Tongue (tissue), 3 donors: Measurements from ENCODE around the gene ZBTB7C. TPM values are rescaled to one million over a fixed set of nuclear protein-coding genes. Genes with fewer than 3 reads are reported as not detected.

Experiments
- DNase-seq: peaks from one replicate; pipeline ENCODE4 v3.0.0-alpha.2; 2015
- small RNA-seq: library from RNA; depleted of rRNA; stranded (forward); fragments of <200 nt; gene quantifications from one replicate; pipeline ENCODE3, GENCODE V24; 2014; ENCODE audit warnings: low replicate concordance
- total RNA-seq: library from RNA; depleted of rRNA; stranded (reverse); fragments of >200 nt; gene quantifications from one replicate; pipeline ENCODE4 v1.2.3, GENCODE V29; 2014

ZBTB7C gene
- total RNA-seq, 1 donor from 2014 or later = 17.8 TPM

DNA sequence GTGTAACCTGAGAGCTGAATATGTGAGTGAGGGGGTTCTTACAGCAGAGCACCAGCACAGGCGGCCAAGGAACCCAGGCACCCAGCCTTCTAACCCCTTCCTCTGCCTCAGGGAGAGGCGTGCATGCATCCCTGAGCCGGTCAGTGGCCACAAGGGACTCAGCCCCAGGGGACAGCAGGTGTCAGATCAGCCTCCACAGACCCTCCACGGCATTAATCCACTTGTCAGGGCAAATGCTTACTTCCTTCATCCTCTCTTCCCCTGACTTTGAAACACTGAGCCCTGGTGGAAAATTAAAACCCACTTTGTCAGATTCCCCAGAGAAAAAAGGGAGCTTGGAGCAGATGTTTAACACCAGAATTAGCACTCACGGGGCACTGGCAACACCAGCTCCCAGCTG is 418.2 kb downstream of the ZBTB7C start:
- DNase-seq = no peak

DNA sequence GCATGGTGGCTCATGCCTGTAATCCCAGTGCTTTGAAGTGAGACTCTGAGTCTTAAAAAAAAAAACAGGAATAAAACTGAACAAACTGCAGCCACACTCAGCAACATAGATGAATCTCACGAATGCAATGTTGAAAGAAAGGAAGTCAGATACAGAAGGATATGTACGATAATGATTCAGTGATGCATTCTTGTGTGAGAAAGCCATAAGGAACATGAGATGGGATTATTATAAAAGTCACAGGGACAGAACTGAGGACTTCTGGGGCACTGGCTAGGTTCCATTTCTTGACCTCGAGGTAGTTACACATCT is 421.8 kb downstream of the ZBTB7C start:
- DNase-seq = no peak

DNA sequence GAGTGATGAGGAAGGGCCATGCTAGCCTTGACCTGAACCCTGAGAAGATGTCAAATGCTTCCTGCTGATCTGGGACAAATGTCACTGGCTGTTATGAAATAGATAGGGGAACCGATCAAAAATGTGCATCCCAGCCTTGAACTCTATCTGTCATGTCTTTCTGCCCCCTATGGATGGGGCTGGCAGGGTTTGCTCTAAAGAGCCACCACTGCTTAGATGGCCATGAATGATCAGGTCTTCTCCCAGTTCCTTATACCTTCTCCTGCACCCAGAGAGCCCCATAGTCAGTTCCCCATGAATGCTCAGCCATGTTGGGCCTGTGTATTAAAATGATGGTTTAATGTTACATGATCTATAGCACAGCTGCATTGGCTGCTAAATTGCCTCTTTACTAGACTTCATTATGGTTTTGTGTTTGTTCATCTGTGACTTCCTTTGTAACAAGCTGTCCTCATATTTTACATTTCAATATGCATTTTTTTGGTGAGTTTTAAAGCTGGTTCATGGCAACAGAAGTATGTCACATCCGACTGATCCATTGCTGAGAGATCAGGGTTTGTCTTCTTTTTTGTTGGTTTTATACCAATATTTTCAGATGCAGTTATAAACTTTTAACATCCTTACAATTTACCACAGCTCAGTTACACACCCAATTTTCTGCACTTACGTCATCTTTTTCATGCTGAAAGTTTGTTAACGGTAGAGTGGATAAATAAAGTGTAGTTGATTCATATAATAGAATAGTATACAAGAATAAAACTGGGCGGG is 422.4 kb downstream of the ZBTB7C start:
- peak; percentile 53 for DNase-seq

DNA sequence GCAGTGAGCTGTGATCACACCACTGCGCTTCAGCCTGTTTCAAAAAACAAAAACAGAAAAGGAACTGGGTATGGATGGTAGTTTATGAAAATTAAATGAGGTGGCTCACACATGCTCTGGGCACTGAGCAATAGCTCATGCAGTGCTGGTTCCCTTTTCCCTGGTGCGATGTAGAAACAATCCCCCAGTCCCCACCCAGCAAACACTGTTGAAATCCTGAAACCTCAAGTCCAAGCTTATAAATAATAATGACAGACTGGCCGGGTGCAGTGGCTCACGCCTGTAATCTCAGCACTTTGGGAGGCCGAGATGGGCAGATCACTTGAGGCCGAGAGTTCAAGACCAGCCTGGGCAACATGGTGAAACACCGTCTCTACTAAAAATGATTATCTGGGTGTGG is 423.3 kb downstream of the ZBTB7C start:
- no peak for DNase-seq

DNA sequence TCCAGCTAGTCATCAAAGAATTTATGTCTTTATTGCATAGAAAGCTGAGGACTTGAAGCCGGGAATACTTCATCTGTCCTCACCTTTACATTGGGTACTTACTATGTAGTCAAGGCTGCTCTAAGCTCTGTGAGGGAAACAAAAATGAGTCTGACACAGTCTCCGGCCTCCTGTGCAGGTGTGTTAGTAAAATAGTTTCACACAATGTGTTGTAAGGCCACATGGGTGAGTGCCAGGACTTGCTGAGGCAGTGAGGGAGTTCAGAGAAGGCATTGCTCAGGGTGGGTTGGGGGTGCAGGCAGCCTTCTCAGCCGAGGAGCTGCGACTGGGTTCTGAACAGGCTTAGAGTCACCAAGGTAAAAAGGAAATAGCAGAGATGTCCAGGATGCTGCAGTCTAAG is 424.2 kb downstream of the ZBTB7C start:
- DNase-seq = no peak

DNA sequence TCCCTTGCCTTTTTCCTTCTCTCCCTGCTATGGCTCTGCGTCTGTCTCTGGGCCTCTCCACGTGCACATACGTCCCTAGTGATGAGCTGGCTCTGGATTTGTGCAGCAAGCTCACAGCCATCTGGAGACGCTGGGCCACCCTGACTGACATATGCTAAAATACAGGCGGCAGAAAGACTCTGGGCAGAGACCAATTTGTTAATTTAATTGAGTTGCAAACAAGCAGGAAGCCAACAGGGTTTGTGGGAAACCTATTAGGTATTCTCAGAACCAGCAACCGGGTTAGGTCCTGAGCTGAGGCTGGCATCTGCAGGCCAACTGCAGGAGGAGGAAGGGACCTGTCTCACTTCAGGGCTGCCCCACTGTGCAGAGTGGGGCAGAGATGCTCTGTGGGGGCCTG is 425.2 kb downstream of the ZBTB7C start:
- DNase-seq = no peak

DNA sequence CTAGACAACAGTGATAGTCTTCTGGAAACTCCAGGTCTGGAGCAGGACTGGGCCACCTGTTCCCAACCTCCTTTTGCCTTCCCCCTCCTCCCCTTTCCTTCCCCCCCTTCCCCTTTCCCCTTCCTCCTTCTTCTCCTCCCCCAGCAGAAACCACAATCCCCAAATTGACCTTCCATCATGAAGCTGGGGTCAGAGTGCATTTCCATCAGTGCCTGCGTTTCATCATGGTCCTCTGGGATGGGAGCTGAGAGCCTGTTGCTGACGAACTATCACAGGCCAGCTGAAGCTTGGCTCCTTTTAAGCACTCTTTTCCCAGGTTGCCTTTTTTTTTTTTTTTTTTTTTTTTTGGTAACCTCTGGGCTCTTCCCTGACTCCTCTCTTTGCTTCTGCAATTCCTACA is 426.1 kb downstream of the ZBTB7C start:
- DNase-seq = no peak

DNA sequence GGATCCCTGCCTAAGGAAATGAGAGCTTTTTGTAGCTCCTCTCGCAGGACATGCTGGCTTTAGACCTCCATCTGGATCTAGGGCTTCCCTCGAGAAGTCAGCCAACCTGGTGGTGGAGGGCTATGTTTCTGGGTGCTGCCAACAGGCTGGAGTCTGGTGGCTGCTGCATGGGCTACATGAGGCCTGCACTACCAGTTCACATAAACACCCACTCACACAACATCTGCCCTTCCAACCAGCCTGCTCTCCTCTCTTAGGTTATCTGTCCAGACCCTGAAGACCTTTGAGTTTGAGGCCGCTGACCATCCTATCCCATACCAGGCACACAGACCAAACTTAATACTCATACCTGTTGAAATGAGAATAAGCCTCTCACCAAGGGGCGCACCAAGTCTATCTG is 427.4 kb downstream of the ZBTB7C start:
- no peak for DNase-seq

DNA sequence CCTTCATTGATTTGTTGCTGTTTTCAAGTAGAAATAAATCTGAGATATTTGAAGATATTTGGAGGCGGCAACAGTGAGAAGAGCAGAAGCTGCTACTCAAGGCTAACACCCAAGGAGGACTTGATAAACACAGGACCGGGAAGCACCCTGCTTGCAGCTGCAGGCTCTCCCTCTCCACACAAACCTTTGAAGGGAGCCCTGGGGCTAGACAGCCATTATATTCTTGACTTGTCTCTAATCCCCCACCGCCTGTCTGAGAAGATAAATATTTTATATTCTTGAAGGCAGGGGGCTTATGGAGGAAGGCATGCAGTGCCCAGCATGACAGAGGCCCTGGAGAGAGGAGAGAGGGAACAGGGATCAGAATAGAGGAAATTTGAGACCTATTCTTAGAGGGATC is 427.9 kb downstream of the ZBTB7C start:
- DNase-seq = no peak

DNA sequence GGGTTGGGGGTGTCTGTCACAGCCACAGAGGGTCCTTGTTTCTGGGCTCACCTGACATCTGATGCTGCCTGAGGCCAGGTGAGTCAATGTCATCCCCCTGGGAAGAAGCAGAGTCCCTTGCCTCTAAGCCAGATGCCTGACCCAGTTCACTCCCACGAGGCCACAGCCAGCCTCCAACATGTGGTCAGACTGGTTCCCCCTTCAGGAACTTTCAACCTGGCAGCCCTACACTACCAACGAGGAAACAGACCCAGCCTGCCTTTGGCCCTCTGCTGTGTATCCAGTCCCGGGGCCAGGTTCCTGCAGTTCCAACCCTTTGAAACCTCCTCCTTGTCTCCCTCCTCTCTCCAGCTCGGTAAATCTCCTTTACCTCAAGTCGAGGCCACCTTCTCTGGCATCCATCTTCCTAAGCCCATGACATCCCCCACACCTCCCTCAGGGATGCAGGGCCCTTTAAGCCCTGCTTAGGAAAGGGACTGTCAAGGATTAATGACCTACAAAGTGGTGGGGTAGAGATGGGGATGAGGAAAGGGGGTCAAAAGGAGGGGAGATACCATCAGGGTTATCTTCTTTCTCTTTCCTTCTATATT is 429.5 kb downstream of the ZBTB7C start:
- DNase-seq = no peak

DNA sequence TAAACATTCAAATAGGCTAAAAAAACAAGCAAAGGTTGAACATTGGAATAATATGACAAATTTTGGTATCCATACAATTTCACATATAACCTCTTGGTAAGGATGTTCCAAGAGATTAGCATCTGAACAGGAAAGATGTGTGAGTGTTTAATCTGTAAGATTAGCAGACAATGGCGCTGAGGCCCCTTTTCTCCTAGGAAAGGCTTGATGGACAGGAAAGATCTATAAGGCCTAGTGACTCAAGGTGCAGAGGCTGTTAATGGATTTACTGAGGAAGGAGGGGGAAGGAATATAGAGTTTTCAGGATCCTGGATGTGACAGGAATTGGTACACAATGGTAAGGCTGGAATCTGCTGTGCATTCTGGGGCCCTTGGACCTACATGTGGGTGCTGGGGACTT is 430.6 kb downstream of the ZBTB7C start:
- DNase-seq = no peak

DNA sequence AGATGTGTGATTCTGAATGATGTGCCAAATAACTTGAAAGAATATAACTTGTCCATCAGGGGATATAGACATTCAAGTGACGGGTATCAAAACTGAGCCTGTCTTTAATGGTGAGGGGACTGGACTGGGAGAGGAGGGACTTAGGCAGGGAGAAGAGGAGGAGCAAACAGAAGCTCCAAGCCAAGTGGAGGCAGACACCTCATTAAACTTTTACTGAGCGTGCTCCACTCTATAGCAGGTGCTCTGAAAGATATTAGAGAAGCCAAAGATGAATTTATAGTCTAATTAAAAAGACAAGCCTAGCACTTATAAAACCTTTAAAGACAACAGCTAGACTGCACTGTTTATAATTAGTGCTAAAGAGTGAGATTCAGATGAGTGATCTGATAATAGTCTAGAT is 431.0 kb downstream of the ZBTB7C start:
- no peak for DNase-seq

Small RNA genes within 50 kb of the gene (small RNA-seq; reads per million reads assigned to genes)
- gene RNU6-708P = not detected

Other genes starting within 250 kb of the ZBTB7C start
- 23.4 TPM for gene CTIF, start 129.6 kb upstream of the ZBTB7C start, total RNA-seq